IMR-90 (cell line): ENCODE data around the gene NCKAP5L.

Source experiments
- BHLHE40 ChIP-seq: fragments of 150-350 bp; IDR thresholded peaks from 2 replicates; pipeline ENCODE4 v1.6.1; 2016; ENCODE audit warnings: mild to moderate bottlenecking, low read depth, low read length
- CTCF ChIP-seq: conservative IDR thresholded peaks from 2 replicates; pipeline ENCODE4 v1.5.1; 2012; ENCODE audit warnings: mild to moderate bottlenecking, low read depth, low read length, improper control_type of control experiment
- ELK1 ChIP-seq: fragments of 150-350 bp; IDR thresholded peaks from 2 replicates; pipeline ENCODE4 v1.6.1; 2016; ENCODE audit warnings: low read depth, mild to moderate bottlenecking, low read length, moderate library complexity, borderline replicate concordance
- FOS ChIP-seq: fragments of 150-350 bp; IDR thresholded peaks from 2 replicates; pipeline ENCODE4 v1.6.1; 2016; ENCODE audit warnings: low read depth, low read length
- MAFK ChIP-seq: IDR thresholded peaks from 2 replicates; pipeline ENCODE4 v1.6.1; 2012; ENCODE audit warnings: low read depth, low read length, improper control_type of control experiment
- MAZ ChIP-seq: IDR thresholded peaks from 2 replicates; pipeline ENCODE4 v1.6.1; 2012; ENCODE audit warnings: low read depth, mild to moderate bottlenecking, low read length, improper control_type of control experiment, moderate library complexity, borderline replicate concordance
- POLR2A ChIP-seq: IDR thresholded peaks from 2 replicates; pipeline ENCODE4 v1.6.1; 2012; ENCODE audit warnings: mild to moderate bottlenecking, low read depth, low read length
- RFX5 ChIP-seq: IDR thresholded peaks from 2 replicates; pipeline ENCODE4 v1.8.0; 2012; ENCODE audit warnings: low read depth, mild to moderate bottlenecking, low read length, moderate library complexity

- TF ChIP-seq CTCF (no peak), MAFK (no peak), POLR2A (no peak), RFX5 (no peak), ELK1 (no peak), FOS (no peak), BHLHE40 (no peak), MAZ (no peak)
Observed at GRCh38 chr12:49807991-49808580, 20.1 kb downstream of the NCKAP5L start.
